Measurements from ENCODE around the gene S1PR4.
"Not testable (repeated sequence)": the region's sequence is repeated elsewhere in the genome, so short reads cannot be mapped to it uniquely, and the experiment has no call there.

The S1PR4 gene

DNA sequence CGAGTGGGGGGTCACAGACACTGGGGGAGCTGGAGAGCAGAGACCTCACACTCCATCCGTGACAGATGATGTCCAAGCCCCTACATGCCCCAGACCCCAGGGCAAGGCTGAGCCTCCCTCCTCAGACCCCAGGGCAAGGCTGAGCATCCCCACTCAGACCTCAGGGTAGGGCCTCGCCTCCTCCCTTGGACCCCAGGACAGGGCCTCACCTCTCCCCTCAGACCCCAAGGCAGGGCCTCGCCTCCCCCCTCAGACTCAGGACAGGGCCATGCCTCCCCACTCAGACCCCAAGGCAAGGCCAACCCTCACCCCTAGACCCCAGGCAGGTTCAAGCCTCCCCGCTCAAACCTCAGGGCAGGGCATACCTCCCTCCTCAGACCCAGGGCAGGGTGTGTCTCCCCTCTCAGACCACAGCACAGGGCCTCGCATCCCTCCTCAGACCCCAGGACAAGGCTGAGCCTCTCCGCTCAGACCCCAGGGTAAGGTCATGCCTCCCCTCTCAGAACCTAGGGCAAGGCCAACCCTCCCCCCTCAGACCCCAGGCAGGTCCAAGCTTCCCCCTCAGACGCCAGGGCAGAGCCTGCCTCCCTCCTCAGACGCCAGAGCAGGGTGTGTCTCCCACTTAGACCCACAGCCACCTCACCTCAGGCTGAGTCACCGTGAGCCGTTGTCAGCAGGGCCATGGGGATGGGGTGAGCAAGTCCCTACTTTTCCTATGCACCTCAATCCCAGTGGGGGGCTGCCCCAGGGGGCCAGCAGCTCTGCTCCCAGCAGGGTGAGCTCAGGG is 1.7 kb upstream of the S1PR4 start:
- DNase-seq (ENCODE audit: low read depth in 3 of 3), result peak in 2 of 3 donors; percentile 53 to 67

DNA sequence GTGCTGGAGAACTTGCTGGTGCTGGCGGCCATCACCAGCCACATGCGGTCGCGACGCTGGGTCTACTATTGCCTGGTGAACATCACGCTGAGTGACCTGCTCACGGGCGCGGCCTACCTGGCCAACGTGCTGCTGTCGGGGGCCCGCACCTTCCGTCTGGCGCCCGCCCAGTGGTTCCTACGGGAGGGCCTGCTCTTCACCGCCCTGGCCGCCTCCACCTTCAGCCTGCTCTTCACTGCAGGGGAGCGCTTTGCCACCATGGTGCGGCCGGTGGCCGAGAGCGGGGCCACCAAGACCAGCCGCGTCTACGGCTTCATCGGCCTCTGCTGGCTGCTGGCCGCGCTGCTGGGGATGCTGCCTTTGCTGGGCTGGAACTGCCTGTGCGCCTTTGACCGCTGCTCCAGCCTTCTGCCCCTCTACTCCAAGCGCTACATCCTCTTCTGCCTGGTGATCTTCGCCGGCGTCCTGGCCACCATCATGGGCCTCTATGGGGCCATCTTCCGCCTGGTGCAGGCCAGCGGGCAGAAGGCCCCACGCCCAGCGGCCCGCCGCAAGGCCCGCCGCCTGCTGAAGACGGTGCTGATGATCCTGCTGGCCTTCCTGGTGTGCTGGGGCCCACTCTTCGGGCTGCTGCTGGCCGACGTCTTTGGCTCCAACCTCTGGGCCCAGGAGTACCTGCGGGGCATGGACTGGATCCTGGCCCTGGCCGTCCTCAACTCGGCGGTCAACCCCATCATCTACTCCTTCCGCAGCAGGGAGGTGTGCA is 587 bp downstream of the S1PR4 start:
- no peak for DNase-seq (ENCODE audit: low read depth in 3 of 3)

DNA sequence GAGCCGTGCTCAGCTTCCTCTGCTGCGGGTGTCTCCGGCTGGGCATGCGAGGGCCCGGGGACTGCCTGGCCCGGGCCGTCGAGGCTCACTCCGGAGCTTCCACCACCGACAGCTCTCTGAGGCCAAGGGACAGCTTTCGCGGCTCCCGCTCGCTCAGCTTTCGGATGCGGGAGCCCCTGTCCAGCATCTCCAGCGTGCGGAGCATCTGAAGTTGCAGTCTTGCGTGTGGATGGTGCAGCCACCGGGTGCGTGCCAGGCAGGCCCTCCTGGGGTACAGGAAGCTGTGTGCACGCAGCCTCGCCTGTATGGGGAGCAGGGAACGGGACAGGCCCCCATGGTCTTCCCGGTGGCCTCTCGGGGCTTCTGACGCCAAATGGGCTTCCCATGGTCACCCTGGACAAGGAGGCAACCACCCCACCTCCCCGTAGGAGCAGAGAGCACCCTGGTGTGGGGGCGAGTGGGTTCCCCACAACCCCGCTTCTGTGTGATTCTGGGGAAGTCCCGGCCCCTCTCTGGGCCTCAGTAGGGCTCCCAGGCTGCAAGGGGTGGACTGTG is 1.2 kb downstream of the S1PR4 start:
- peak in 2 of 3 donors; percentile 18 to 28 for DNase-seq (ENCODE audit: low read depth in 3 of 3)

DNA sequence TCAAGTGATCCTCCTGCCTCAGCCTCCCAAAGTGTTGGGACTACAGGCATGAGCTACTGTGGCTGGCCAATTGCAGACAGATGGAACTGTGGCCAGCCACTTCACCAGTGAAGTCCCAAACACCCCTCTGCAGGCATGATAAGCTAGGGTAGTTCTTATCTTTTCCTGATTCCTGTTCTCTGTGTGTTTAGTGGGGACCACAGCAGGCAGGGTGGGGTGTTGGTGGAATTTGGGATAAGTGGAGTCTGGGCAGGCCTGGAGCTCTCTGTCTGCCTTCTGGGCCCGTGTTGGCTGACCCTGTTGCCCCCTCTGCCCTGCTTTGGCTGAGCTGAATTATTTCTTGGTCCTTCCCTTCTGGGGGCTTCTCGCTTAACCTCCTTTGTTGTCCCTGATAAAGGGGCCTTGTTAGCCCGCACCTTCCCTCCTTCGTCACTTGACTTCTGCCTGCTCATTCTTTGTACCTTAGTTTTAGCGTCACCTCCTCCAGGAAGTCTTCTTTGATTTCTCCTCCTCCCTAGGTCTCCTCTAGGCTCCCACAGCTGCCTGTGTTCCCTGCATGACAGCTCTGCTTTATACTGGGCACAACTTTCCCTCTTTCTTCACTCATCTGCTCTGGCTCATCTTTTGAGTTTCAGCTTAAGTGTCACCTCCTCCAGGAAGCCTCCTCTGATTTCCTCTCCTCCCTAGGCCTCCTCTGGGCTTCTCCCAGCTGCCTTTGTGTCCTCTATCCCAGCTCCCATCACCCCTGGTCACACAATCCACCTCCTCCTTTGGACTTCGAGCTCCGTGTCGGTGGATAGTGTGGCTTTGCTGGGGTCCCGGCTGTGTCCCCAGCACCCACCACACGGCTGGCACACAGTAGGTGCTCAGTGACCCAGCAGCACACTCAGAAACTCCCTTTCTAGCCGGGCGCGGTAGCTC is 5.4 kb downstream of the S1PR4 start:
- no peak for DNase-seq (ENCODE audit: low read depth in 3 of 3)

DNA sequence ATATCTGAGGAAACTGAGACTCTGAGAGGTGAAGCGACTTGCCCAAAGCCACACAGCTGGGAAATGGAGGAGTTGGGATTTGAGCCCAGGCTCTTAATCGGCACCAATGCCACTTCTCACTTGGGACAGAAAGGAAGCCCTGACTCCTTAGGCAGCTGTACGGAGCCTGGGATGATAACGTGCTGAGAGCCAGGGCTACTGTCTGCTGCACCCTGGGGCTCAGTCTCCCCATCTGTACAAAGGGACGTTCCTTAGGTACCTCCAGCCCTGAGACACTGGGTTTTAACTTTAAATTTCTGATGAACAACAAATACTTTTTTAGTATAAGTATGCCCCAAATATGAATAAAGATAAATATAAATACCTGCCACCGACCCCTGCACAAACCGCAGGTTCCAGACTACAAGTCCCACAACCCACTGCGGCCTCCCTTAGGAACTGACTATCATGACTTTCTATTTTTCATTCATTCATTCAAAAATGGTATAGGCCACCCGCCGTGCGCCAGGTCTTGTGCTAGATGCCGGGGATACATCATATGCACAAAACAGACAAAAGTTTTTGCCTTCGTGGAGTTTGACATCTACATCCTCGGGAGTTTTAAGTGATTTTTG is 6.4 kb downstream of the S1PR4 start:
- peak in 2 of 3 donors; percentile 38 to 62 for DNase-seq (ENCODE audit: low read depth in 3 of 3)

DNA sequence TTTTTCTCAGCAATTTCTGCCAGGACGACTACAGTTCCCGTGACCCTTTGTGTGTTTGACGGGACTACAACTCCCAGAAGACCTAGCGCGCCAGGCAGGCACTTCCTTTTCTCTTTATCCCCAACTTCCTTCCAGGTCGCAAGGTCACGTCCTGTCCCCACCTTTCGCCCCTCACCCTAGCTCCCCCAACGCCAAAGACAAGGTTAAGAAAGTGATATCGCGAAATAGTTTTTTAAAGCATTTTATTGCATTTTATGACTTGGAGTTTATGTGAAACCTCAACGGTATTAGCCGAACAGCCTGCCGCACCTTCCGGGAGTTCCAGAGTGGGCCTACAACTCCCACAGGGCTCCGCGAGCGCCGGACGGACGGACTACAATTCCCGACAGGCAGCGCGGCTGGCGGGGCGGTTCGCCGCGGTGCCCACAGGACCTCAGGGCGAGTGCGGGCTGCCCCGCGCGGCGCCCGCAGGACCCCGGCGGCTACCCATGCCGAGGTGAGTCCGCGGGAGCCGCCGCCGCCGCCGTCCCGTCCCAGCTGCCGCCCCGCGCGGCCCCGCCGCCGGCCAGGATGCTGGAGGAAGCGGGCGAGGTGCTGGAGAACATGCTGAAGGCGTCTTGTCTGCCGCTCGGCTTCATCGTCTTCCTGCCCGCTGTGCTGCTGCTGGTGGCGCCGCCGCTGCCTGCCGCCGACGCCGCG is 7.0 kb downstream of the S1PR4 start, which contains the start of gene NCLN:
TSS of gene NCLN (plus strand) at position 470 of the 699 bp plus-strand sequence. CDS start at position 571, 101 bp downstream.
- peak; percentile 86 to 90 (median 86) for DNase-seq (ENCODE audit: low read depth in 3 of 3)

DNA sequence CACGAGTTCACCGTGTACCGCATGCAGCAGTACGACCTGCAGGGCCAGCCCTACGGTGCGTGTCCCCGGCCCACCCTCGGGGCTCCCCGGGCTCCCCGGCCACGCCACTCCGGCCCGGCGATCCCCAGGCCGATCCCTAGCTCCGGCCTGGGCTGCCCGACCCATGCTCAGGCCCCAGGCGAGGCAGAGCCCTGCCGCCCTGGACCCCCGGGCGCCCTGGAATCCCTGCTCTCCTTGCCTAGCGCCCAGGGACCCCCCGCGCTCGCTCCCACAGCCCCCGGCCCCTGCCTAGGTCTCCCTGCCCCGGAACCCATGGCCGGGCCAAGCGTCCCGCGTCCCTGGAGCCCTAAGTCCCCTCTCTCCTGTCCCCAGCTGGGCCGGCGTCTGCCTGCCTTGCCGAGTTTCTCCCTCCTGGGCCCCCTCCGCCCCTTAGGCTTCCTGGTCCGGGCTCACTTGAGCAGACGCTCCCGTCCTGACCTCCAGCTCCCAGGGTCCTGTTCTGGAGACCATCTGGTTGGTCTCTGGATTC is 7.7 kb downstream of the S1PR4 start:
- DNase-seq (ENCODE audit: low read depth in 3 of 3), result no peak

DNA sequence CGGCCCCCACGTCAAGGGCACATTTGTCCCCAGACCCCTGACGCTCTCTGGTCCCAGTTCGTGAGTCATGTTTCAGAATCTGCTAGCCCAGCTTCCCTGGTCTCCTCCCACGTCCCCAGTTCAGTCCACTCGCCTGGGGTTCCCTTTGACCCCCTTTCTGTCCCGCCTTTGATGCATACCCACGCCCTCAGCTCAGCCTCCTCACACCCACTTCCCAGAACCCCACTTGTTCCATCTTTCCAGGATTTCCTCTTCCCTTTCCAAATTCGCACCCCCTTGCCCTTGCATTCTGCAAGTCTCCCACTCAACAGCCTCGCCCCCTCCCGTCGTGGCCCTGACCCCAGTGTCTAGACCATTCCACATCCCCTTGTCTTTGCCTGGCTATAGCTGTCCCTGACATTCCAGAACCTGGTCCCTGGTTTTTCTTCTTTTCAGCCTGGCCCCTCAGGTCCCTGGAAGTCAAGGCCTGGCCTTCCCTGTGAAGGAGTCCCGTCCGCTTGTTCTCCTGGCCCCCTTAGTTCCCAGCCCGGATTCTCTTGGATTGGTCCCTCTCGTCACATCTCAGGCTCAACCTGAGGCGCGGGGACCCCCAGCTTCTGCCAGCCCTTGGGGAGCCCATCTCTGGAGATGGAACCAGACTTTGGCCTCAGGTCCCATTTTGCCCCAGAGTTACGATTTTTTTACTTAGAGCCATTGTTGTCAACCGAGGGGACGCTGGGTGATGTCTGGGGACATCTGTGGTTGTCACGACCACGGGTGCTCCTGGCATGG is 8.5 kb downstream of the S1PR4 start:
- no peak for DNase-seq (ENCODE audit: low read depth in 3 of 3)

DNA sequence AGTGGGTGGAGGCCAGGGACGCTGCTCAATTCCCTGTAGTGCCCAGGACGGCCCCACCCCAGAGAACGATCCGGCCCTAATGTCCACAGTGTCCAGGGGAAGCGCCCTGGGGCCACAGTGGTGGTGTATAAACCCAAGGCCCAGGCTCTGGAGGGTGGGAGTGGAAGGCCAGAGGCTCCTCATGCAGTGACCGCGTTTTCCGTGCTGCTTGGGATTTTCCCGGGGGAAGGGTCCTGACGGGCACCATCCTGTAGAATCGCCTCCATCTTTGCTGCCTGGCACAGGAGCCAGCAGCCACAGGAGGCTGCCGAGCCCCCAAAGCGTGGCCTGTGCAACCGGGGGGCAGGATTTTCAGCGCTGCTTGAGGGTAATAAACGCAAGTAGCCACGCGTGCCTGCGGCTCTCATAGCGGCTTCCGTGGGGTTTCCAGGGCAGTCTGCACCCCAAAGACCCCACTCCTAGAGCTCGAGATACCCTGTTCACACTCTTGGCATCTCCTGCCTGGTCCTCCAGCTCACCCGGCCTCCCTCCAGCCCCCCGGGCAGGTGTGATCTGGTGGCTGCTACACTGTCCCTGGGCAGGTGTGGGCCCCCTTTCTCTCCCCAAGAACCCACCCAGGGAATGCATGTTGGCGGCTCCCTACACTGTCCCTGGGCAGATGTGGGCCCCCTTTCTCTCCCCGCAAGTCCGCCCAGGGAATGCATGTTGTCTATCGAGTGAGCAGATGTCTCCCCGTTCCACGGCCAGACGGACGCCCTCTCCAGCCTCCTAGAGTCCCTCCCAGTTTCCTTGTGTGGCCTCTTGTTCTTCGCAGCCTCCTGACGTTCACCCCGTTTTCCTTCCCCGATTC is 9.3 kb downstream of the S1PR4 start:
- no peak for DNase-seq (ENCODE audit: low read depth in 3 of 3)

DNA sequence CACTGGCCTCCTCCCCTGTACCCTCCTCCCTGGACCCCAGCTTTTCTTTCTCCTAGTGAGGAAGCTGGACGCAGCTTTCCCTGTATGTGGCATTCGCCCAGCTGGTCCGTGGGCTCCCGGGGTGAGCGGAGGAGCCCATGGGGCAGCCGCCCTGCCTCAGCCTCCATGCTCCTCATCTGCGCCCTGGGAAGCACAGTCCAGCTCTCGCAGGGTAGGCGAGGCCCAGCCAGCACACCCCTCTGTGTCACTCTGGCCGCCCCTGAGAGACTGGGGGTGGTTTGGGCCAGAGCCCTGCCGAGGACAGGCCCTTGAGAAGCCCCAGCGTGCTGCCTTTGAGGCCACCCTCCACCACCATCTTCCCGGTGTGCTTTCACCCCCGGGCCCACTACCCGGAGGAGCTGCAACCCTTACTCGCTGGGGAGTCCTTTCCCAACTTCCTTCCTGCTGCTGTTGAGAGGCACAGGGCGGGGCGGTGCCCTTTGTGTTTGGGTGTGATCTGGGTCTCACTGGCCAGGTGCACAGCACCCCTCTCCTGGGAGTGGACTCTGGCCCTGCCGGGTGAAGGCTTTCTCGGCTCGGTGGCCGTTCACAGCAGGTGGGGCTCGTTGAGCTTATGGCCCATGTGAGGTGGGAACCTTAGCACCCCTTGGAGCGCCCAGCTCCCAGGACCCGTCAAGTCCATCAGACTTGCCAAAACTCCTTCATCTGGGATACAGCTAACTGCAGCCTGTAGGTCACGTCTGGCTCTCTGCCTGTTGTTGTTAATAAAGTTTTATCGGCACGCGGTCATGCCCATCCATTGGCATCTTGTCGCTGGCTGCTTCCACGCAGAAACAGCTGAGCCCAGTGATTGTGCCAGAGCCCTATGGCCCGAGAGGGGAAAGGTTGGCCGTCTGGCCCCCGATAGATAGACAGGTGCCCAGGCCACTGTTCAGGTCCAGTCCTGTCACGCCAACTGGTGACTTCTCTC is 10.3 kb downstream of the S1PR4 start:
- no peak for DNase-seq (ENCODE audit: low read depth in 3 of 3)

DNA sequence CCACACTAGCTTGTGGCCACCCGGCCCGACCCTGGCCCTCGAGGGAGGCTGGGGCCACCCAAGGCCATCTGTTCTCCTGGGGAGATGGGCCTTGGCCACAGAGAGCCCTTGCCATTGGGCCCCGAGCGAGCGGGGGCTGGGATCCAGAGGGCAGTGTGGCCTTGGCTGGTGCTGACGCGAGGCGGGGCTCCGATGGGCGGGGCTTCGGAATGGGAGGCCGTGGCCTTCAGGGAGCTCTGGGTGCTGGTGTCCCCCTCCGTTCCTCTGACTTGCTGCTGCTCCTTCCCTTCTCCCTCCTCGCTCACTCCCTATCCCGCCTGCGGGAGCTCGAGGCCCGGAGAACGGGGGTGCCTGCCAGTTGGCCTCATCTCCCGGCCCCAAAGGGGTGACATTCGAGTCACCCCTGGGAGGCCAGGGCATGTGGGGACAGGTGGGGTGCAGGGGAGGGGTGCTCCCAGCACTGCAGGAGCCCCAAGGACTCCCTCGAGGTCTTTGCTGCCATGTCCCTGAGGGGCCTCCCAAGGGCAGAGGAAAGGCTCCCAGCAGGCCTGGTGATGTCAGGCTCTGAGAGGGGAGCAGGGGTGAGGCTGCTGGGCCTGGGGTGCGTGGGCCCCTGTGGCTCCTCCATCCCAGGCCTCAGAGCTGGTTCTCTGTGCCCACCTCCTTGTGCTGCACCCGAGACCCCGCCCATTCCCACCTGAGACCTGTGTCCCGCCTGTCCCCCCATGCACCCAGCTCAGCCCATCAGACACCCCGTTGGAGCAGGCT is 11.3 kb downstream of the S1PR4 start:
- DNase-seq (ENCODE audit: low read depth in 3 of 3), result no peak

DNA sequence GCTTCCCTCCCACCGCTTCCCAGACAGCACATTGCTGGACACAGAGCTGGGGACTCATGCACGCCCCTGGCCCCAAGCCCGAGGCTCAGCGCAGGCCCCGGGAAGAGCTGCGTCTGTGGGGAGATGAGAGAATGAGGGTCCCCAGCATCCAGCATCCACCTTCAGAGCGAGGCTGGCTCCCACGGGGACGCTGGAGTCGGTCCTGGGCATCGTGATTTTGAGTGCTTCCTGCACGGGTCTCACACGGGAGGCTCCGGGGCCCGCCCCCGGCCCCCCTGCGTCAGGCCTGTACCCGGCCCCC is 11.9 kb downstream of the S1PR4 start:
- no peak for DNase-seq (ENCODE audit: low read depth in 3 of 3)

DNA sequence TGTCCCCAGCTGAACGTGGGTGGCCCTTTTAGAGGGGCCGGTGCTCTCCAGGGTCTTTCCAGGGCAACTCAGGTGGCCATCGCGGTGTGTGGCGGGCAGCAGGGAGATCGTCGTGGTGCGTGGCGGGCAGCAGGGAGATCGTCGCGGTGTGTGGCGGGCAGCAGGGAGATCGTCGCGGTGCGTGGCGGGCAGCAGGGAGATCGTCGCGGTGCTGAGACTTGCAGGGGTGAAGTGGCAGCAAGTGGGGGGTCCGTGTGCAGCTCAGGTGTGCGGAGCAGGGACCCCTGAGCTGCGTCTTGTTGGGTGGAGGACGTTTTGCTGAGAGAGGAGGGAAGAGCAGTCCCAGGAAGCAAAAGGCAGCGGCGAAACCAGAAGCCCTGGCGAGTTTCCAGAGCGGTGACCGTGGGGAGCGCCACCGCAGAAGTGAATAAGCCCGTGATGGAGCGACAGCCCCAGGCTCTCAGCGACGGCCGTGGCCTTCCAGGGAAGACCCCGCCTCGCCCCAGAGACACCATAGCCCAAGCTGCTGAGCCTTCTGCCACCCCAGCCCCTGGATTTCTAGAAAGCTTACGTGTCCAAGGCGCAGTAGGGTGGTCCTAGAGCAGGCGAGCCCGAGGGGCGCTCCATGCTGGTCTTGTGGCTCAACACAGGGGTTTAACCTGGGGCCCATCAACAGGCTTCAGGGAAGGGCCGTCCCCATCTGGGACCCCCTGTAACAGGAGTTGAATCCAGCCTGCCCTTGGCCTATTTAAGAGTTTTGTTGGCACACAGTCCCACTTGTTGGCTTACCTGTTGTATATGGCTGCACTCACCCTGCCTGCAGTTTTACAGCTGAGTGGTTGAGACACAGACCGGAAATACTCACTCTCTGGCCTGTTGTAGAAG is 12.6 kb downstream of the S1PR4 start:
- DNase-seq (ENCODE audit: low read depth in 3 of 3), result no peak

DNA sequence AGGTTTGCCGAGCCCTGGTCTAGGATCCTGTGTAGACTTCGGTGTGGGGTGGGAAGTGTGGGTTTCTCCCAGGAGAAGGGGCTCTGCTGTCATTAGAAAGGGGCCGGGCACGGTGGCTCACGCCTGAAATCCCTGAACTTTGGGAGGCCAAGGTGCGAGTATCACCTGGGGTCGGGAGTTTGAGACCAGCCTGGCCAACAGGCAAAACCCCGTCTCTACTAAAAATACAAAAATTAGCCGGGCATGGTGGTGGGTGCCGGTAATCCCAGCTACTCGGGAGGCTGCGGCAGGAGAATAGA is 13.2 kb downstream of the S1PR4 start:
- DNase-seq (ENCODE audit: low read depth in 3 of 3), result not testable (repeated sequence)

DNA sequence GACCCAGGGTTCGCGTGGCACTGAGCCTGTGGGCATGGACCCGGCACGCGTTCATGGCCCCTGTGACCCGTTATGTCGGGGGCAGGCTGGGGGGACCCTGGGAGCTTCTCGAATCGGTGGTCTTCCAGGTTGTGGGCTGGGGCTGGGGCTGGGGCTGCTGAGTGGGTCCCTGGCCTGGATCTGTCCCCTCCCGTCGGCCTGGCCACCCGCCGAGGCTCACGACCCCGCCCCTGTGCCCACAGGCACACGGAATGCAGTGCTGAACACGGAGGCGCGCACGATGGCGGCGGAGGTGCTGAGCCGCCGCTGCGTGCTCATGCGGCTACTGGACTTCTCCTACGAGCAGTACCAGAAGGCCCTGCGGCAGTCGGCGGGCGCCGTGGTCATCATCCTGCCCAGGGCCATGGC is 13.7 kb downstream of the S1PR4 start:
- DNase-seq (ENCODE audit: low read depth in 3 of 3), result no peak

DNA sequence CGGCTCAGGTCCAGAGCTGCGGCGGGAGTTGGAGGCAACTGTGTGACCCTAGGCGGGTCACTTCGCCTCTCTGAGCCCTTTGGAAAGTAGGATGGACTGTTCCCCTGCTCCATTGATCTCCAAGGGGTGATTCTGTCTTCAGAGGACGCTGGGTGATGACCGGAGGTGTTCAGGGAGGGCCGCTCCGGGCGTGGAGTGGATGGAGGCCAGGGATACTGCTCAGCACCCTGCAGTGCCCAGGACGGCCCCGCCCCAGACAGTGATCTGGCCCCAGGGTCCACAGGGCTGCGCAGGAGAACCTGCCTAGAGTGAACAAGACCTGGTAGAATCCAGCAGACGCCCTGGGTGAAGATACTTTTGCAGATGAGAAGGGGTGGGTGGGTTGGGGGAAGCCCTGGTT is 14.1 kb downstream of the S1PR4 start:
- DNase-seq (ENCODE audit: low read depth in 3 of 3), result no peak
